Keratinocyte (primary cell): ENCODE measurements around the gene BICD2. TPM values are rescaled to one million over a fixed set of nuclear protein-coding genes. Genes with fewer than 3 reads are reported as not detected.

Experiments
- DNase-seq: peaks from one replicate; pipeline ENCODE4 v3.0.0-alpha.2; 2011; ENCODE audit warnings: low read depth, missing footprints, low spot score
- FAIRE-seq: peaks from 2 replicates; lab custom pipeline; 2011; peaks lifted over from hg19 to GRCh38; lab: Jason Lieb, UNC
- H2AFZ ChIP-seq: 2 replicates; pipeline ENCODE4 v1.6.0; 2012; ENCODE audit warnings: low read length, control low read depth, inconsistent platforms; ENCODE audit not compliant: control insufficient read depth
- H3K27ac ChIP-seq: 2 replicates; pipeline ENCODE4 v1.5.1; 2011; ENCODE audit warnings: low read length; ENCODE audit not compliant: control insufficient read depth, insufficient read depth
- H3K27me3 ChIP-seq: 3 replicates; pipeline ENCODE4 v1.6.0; 2011; ENCODE audit warnings: low read length; ENCODE audit not compliant: control insufficient read depth, insufficient read depth; ENCODE audit errors: extremely low read depth
- H3K36me3 ChIP-seq, 2 experiments: 2 replicates in 1 of 2; 3 replicates in 1 of 2; pipeline ENCODE4 v1.5.1; 2011; ENCODE audit warnings: low read length in 2 of 2, mild to moderate bottlenecking in 1 of 2; ENCODE audit not compliant: control insufficient read depth in 2 of 2, insufficient read depth in 2 of 2; ENCODE audit errors: extremely low read depth in 1 of 2
- H3K4me1 ChIP-seq: 3 replicates; pipeline ENCODE4 v1.5.1; 2011; ENCODE audit warnings: low read length; ENCODE audit not compliant: control insufficient read depth, insufficient read depth; ENCODE audit errors: extremely low read depth
- H3K4me2 ChIP-seq: 3 replicates; pipeline ENCODE4 v1.6.0; 2011; ENCODE audit warnings: low read depth, low read length; ENCODE audit not compliant: control insufficient read depth, insufficient read depth; ENCODE audit errors: extremely low read depth
- H3K4me3 ChIP-seq, 3 experiments: fragments of 200-600 bp in 1 of 3; sonication (generic) in 1 of 3; 2 replicates in 2 of 3; 3 replicates in 1 of 3; pipeline ENCODE4 v1.5.1; 2011 to 2016; ENCODE audit warnings: low read length in 3 of 3, mild to moderate bottlenecking in 3 of 3, control low read depth in 2 of 3, inconsistent platforms in 1 of 3, low read depth in 1 of 3, mixed read lengths in 1 of 3, mixed run types in 1 of 3, moderate library complexity in 1 of 3; ENCODE audit not compliant: control insufficient read depth in 2 of 3, insufficient read depth in 2 of 3; ENCODE audit errors: extremely low read depth in 1 of 3
- H3K79me2 ChIP-seq: 2 replicates; pipeline ENCODE4 v1.6.0; 2012; ENCODE audit warnings: low read length; ENCODE audit not compliant: control insufficient read depth, insufficient read depth
- H3K9ac ChIP-seq: 3 replicates; pipeline ENCODE4 v1.6.0; 2011; ENCODE audit warnings: low read length; ENCODE audit not compliant: control insufficient read depth, insufficient read depth; ENCODE audit errors: extremely low read depth
- H3K9me1 ChIP-seq: 3 replicates; pipeline ENCODE4 v1.6.0; 2011; ENCODE audit warnings: low read length; ENCODE audit not compliant: control insufficient read depth, insufficient read depth; ENCODE audit errors: extremely low read depth
- H3K9me3 ChIP-seq: 2 replicates; pipeline ENCODE4 v1.5.1; 2012; ENCODE audit warnings: low read depth, low read length; ENCODE audit not compliant: control insufficient read depth
- H4K20me1 ChIP-seq: 3 replicates; pipeline ENCODE4 v1.6.0; 2011; ENCODE audit warnings: low read length; ENCODE audit not compliant: control insufficient read depth, insufficient read depth; ENCODE audit errors: extremely low read depth
- EZH2 ChIP-seq: IDR thresholded peaks from one replicate; pipeline ENCODE4 v1.6.1; 2012; ENCODE audit warnings: inconsistent platforms, mild to moderate bottlenecking, low read length, moderate library complexity
- dilution Hi-C: fragments of 300-500 bp; cut with MboI; formaldehyde crosslinking; loops from one replicate; pipeline ENCODE4 v1.7.0; 2020; ENCODE audit warnings: low sequenced_read_pairs; ENCODE audit not compliant: extremely low pct_ligation_motif_present
- polyA plus RNA-seq, 5 experiments: library from polyadenylated mRNA; depleted of rRNA in 3 of 5; stranded (reverse) in 3 of 5; stranded (forward) in 1 of 5; unstranded in 1 of 5; fragments of >200 nt; gene quantifications; 1 replicate in 1 of 5; 2 replicates in 3 of 5; 3 replicates in 1 of 5; pipeline versions ENCODE4 v1.2.1 to v1.2.3, GENCODE V29; 2011 to 2012; ENCODE audit warnings: missing spikeins in 2 of 5, low read depth in 1 of 5, low replicate concordance in 1 of 5
- TF ChIP-seq, protein P1 (sequence below), 3 experiments: IDR thresholded peaks in 1 of 3; conservative IDR thresholded peaks in 1 of 3; optimal IDR thresholded peaks in 1 of 3; 2 replicates in 2 of 3; 3 replicates in 1 of 3; pipeline versions ENCODE3 to v1.5.1; 2011; ENCODE audit warnings: low read length in 3 of 3, mild to moderate bottlenecking in 3 of 3, moderate library complexity in 2 of 3, control low read depth in 1 of 3, inconsistent platforms in 1 of 3; ENCODE audit not compliant: insufficient read depth in 2 of 3; ENCODE audit errors: extremely low read depth in 1 of 3

The BICD2 gene
- polyA plus RNA-seq, 1 donor (not counting 4 experiments of a cell fraction or from before 2014, with no cell fraction given), result 41.9 TPM

DNA sequence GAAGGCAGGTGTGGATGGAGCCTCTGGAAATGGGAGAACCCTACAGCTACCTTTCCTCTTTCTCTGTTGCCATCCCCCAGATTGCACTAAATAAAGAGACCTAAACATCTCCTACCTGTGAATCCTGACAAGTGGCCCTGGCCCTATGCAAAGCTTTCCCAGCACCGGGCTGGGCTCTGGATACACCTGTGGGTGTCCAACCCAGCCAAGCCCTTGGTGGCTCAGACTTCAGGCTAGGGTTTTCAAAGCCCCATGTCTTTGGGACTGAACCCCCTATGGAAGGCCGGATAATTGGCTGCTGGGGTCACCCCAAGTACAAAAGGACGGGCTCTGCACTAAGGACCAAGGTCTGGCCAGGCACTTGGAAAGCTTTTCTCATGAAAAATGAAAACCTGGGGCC, 50.6 kb downstream of the BICD2 start:
- Histone ChIP-seq H3K27ac (no peak overlapping the region), H3K27me3 (no peaks in the 10 kb centered on the region), H3K4me3 (no peak overlapping the region), H3K4me1 (peaks cover 53% of the 10 kb centered on the region), H3K9ac (no peak overlapping the region), H3K36me3 (peaks cover 48 to 61% of the 10 kb centered on the region in 2 experiments), H3K4me2 (no peak overlapping the region), H3K9me1 (peaks cover 5% of the 10 kb centered on the region), H3K79me2 (peaks cover 25% of the 10 kb centered on the region), H4K20me1 (peaks cover 2% of the 10 kb centered on the region), H3K9me3 (no peaks in the 10 kb centered on the region), H2AFZ (no peak overlapping the region)
- TF ChIP-seq, protein P1, sequence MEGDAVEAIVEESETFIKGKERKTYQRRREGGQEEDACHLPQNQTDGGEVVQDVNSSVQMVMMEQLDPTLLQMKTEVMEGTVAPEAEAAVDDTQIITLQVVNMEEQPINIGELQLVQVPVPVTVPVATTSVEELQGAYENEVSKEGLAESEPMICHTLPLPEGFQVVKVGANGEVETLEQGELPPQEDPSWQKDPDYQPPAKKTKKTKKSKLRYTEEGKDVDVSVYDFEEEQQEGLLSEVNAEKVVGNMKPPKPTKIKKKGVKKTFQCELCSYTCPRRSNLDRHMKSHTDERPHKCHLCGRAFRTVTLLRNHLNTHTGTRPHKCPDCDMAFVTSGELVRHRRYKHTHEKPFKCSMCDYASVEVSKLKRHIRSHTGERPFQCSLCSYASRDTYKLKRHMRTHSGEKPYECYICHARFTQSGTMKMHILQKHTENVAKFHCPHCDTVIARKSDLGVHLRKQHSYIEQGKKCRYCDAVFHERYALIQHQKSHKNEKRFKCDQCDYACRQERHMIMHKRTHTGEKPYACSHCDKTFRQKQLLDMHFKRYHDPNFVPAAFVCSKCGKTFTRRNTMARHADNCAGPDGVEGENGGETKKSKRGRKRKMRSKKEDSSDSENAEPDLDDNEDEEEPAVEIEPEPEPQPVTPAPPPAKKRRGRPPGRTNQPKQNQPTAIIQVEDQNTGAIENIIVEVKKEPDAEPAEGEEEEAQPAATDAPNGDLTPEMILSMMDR (optimal IDR thresholded peaks at IDR 0.05 in 1 of 3, IDR thresholded peaks at IDR 0.05 in 1 of 3, conservative IDR thresholded peaks at IDR 0.05 in 1 of 3; ENCODE audit: extremely low read depth in 1 of 3, insufficient read depth in 2 of 3, low read length in 3 of 3), result no peak
- no peak for TF ChIP-seq EZH2
- dilution Hi-C loops, result no loop called here
- FAIRE-seq, result no peak
- DNase-seq, result no peak

DNA sequence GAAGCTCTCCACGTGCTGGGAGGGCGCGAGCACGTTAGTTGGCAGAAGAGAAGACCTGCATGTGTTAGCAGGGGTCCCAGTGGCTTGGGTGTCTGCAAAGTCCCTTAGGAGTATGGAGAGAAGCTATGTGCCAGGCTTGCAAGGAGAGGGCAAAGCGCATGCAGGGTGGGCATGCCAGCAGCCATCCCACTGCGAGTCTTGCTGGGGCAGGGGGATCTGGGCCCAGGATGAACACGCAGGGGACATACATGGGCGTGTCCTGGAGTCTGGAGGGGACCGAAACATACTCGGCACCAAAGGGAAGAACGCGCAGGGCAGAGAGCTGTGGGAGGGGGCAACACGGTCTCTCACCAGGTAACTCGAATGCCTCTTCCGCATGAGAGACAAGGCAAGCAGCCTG, 51.1 kb downstream of the BICD2 start:
- no peak overlapping the region for H3K4me2 ChIP-seq
- peaks cover 5% of the 10 kb centered on the region for H3K9me1 ChIP-seq
- no peak overlapping the region for H3K4me3 ChIP-seq
- H3K27ac ChIP-seq, result no peak overlapping the region
- dilution Hi-C loops, result no loop called here
- peaks cover 46 to 59% of the 10 kb centered on the region in 2 experiments for H3K36me3 ChIP-seq
- peaks cover 2% of the 10 kb centered on the region for H4K20me1 ChIP-seq
- no peak overlapping the region for H2AFZ ChIP-seq
- TF ChIP-seq, protein P1 (optimal IDR thresholded peaks at IDR 0.05 in 1 of 3, IDR thresholded peaks at IDR 0.05 in 1 of 3, conservative IDR thresholded peaks at IDR 0.05 in 1 of 3; ENCODE audit: extremely low read depth in 1 of 3, insufficient read depth in 2 of 3, low read length in 3 of 3), result no peak
- peaks cover 58% of the 10 kb centered on the region for H3K4me1 ChIP-seq
- FAIRE-seq (no peak), DNase-seq (no peak)
- no peaks in the 10 kb centered on the region for H3K27me3 ChIP-seq
- no peaks in the 10 kb centered on the region for H3K9me3 ChIP-seq
- H3K9ac ChIP-seq, result no peak overlapping the region
- peaks cover 25% of the 10 kb centered on the region for H3K79me2 ChIP-seq
